Suprapubic skin (tissue), 4 donors: ENCODE results near the gene CNOT3. TPM values are rescaled to one million over a fixed set of nuclear protein-coding genes. Genes with fewer than 3 reads are reported as not detected.

Experiments used
- DNase-seq, 2 donors: peaks; one replicate each; pipeline ENCODE4 v3.0.0-alpha.2; 2019; ENCODE audit warnings: low spot score in 2 of 2
- H3K27ac ChIP-seq: fragments of 200-600 bp; sonication (generic); one replicate; pipeline ENCODE4 v1.5.1; 2019
- H3K27me3 ChIP-seq: fragments of 200-600 bp; sonication (generic); one replicate; pipeline ENCODE4 v1.5.1; 2019
- H3K36me3 ChIP-seq: fragments of 200-600 bp; sonication (generic); one replicate; pipeline ENCODE4 v1.5.1; 2019
- H3K4me1 ChIP-seq: fragments of 200-600 bp; sonication (generic); one replicate; pipeline ENCODE4 v1.5.1; 2019
- H3K4me3 ChIP-seq: fragments of 200-600 bp; sonication (generic); one replicate; pipeline ENCODE4 v1.5.1; 2019; ENCODE audit warnings: mild to moderate bottlenecking
- H3K9me3 ChIP-seq: fragments of 200-600 bp; sonication (generic); one replicate; pipeline ENCODE4 v1.5.1; 2019
- CTCF ChIP-seq, 2 donors: fragments of 200-600 bp in 1 of 2; fragments of 450-650 bp in 1 of 2; sonication (generic) in 1 of 2; IDR thresholded peaks; one replicate each; pipeline ENCODE4 v1.5.1; 2016 to 2019; ENCODE audit warnings: antibody characterized with exemption in 2 of 2, mild to moderate bottlenecking in 1 of 2, moderate library complexity in 1 of 2
- EP300 ChIP-seq: sonication (generic); formaldehyde crosslinking; IDR thresholded peaks from one replicate; pipeline ENCODE4 v1.6.1; 2017; ENCODE audit warnings: antibody characterized with exemption
- POLR2A ChIP-seq, 2 donors: fragments of 450-650 bp; IDR thresholded peaks; one replicate each; pipeline ENCODE4 v1.6.1; 2017; ENCODE audit warnings: antibody characterized with exemption in 2 of 2, mild to moderate bottlenecking in 2 of 2, moderate library complexity in 2 of 2
- POLR2AphosphoS5 ChIP-seq, 3 donors: sonication (generic); formaldehyde crosslinking; IDR thresholded peaks; one replicate each; pipeline ENCODE4 v1.6.1; 2017; ENCODE audit warnings: antibody characterized with exemption in 3 of 3
- WGBS: methylation state at CpG from one replicate; pipeline ENCODE4 v1.1.5; 2018; 5-methylcytosine and 5-hydroxymethylcytosine counted together
- total RNA-seq, 4 donors: library from RNA; depleted of rRNA; stranded (reverse); fragments of >200 nt; gene quantifications; one replicate each; pipeline ENCODE4 v1.1.0, GENCODE V29; 2016

The CNOT3 gene
- total RNA-seq, 4 donors from 2014 or later, result 27.3 to 40.7 (median 35.2) TPM

DNA sequence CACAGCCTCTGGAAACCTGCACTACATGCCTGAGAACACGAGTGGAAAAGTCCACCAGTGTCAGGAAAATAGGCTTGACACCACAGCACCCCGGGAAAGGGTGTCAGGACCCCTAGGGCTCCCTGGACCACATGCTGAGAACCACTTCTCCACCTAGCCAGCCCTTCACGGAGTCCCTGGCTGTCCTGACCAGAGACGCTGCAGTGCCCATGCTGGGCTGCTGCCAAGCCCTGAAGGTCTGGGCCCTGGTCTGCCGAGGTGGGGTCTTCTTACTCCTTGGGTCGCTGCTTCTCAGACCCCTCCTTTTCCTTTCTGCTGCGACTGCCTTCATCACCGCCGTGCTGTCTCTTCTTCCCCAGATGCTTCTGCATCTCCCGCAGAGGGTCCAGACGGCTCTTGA, 18.9 kb downstream of the CNOT3 start:
- no peak for TF ChIP-seq POLR2A (IDR thresholded peaks at IDR 0.05)
- TF ChIP-seq EP300, result no peak
- TF ChIP-seq CTCF (IDR thresholded peaks at IDR 0.05), result no peak
- no peak for TF ChIP-seq POLR2AphosphoS5 (IDR thresholded peaks at IDR 0.05)
- Histone ChIP-seq H3K36me3 (peaks cover 61% of the 10 kb centered on the region), H3K9me3 (no peaks in the 10 kb centered on the region), H3K27ac (no peak overlapping the region), H3K4me3 (no peak overlapping the region), H3K27me3 (no peaks in the 10 kb centered on the region), H3K4me1 (peaks cover 38% of the 10 kb centered on the region)
- 67% methylated on average over 10 of the region's 11 CpGs for WGBS
- DNase-seq, result no peak

DNA sequence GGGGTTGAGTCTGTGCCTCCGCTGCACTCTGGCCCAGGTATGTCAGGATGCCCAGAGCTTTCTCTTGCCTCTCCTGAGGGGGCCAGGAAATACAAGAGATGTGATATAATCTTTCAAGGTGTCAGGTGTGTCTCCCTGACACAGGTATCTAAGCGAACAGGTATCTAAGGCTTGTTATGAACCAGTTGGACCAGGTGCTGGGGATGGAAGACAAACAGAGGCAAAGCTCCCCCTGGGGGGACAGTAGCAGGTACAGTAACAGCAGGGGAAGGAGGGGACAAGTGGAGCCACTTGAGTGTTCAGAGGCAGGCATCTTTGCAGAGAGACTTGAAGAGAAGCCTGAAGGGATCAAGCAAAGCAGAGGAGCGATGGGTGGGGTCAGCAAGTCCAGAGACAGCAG, 19.4 kb downstream of the CNOT3 start:
- no peak overlapping the region for H3K27ac ChIP-seq
- no peak for DNase-seq
- no peaks in the 10 kb centered on the region for H3K9me3 ChIP-seq
- H3K4me3 ChIP-seq, result no peak overlapping the region
- WGBS, result 86% methylated on average over 3 of the region's 3 CpGs
- TF ChIP-seq POLR2A (IDR thresholded peaks at IDR 0.05), result no peak
- no peak for TF ChIP-seq CTCF (IDR thresholded peaks at IDR 0.05)
- TF ChIP-seq POLR2AphosphoS5 (IDR thresholded peaks at IDR 0.05), result no peak
- peaks cover 43% of the 10 kb centered on the region for H3K4me1 ChIP-seq
- peaks cover 57% of the 10 kb centered on the region for H3K36me3 ChIP-seq
- no peaks in the 10 kb centered on the region for H3K27me3 ChIP-seq

- peaks cover 56% of the 10 kb centered on the region for H3K4me1 ChIP-seq
- H3K27me3 ChIP-seq, result no peaks in the 10 kb centered on the region
- H3K4me3 ChIP-seq, result peak overlapping the region; percentile 75
- peak overlapping the region; percentile 97 for H3K27ac ChIP-seq
- 5% methylated on average over 19 of the region's 19 CpGs for WGBS
- TF ChIP-seq CTCF (IDR thresholded peaks at IDR 0.05), result no peak
- TF ChIP-seq POLR2AphosphoS5 (IDR thresholded peaks at IDR 0.05), result no peak
- TF ChIP-seq EP300, result no peak
- no peak for TF ChIP-seq POLR2A (IDR thresholded peaks at IDR 0.05)
- DNase-seq, result no peak
- H3K36me3 ChIP-seq, result peaks cover 37% of the 10 kb centered on the region
- no peaks in the 10 kb centered on the region for H3K9me3 ChIP-seq
Observed at GRCh38 chr19:54158812-54159351, 21.3 kb downstream of the CNOT3 start.

- Histone ChIP-seq H3K27ac (peak within 1 kb of the TSS; percentile 97), H3K9me3 (no peaks in the 10 kb centered on the region), H3K4me3 (peak within 1 kb of the TSS; percentile 75), H3K27me3 (no peaks in the 10 kb centered on the region), H3K4me1 (peaks cover 59% of the 10 kb centered on the region), H3K36me3 (peaks cover 31% of the 10 kb centered on the region)
- TF ChIP-seq CTCF (IDR thresholded peaks at IDR 0.05), result peak in 1 of 2 donors; percentile 34
- no peak for TF ChIP-seq EP300
- TF ChIP-seq POLR2AphosphoS5 (IDR thresholded peaks at IDR 0.05), result peak in 2 of 3 donors; percentile 84 to 91
- peak in 1 of 2 donors; percentile 19 for TF ChIP-seq POLR2A (IDR thresholded peaks at IDR 0.05)
- peak; percentile 100 for DNase-seq
- WGBS, result 0% methylated on average over 46 of the region's 72 CpGs
Observed at GRCh38 chr19:54159352-54160181, 22.0 kb downstream of the CNOT3 start, which contains the start of gene LENG1. Gene LENG1, minus strand, starts transcription at chr19:54159721. Its CDS starts 26 bp downstream, at chr19:54159695.

DNA sequence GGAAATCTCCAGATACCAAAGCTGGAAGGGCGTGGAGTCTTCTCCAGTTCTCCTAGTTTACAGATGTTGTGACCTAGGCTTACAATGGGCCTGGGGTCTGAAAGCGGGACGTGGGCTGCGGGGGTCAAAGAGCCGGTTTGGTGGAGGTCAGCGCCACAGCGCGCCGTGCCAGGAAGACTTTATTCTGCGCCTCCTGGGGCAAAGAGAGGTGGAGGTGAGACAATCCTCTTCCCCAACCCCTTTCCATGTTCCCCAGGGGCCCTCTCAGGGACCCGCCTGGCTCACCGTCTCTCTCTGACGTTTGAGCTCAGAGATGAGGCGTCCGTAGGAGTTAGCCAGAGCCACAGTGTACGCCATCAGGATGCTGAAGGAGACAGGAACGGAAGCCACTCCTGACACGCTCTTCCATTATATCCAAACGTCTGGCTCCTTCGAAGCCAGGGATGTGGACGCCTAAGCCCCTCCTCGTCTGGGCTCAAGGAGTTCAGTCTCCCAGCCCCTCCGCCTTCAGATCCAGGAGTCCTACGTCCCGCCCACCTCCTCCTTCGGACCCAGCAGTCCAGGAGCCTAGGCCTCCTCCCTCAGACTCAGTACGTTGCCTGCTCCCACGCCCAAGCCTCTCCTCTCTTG, 22.7 kb downstream of the CNOT3 start:
- Histone ChIP-seq H3K27ac (peak overlapping the region; percentile 97), H3K4me1 (peaks cover 61% of the 10 kb centered on the region), H3K36me3 (peaks cover 23% of the 10 kb centered on the region), H3K4me3 (peak overlapping the region; percentile 75), H3K27me3 (no peaks in the 10 kb centered on the region), H3K9me3 (no peaks in the 10 kb centered on the region)
- TF ChIP-seq POLR2A (IDR thresholded peaks at IDR 0.05) (no peak), CTCF (IDR thresholded peaks at IDR 0.05) (no peak), EP300 (no peak), POLR2AphosphoS5 (IDR thresholded peaks at IDR 0.05) (no peak)
- DNase-seq, result no peak
- WGBS, result 8% methylated on average over 10 of the region's 28 CpGs
